Renal pelvis (tissue), 4 donors: ENCODE data around the gene MAP4K2. TPM values are rescaled to one million over a fixed set of nuclear protein-coding genes. Genes with fewer than 3 reads are reported as not detected.

ENCODE experiments used
- DNase-seq: peaks from one replicate; pipeline ENCODE4 v3.0.0-alpha.2; 2013
- polyA plus RNA-seq, 3 donors: library from polyadenylated mRNA; unstranded; fragments of 120-200 nt; gene quantifications; one replicate each; pipeline ENCODE4 v1.2.1, GENCODE V29; 2013; ENCODE audit not compliant: insufficient read length in 3 of 3

The MAP4K2 gene
- polyA plus RNA-seq, 3 donors = 20.4 to 27.6 (median 23.0) TPM

DNA sequence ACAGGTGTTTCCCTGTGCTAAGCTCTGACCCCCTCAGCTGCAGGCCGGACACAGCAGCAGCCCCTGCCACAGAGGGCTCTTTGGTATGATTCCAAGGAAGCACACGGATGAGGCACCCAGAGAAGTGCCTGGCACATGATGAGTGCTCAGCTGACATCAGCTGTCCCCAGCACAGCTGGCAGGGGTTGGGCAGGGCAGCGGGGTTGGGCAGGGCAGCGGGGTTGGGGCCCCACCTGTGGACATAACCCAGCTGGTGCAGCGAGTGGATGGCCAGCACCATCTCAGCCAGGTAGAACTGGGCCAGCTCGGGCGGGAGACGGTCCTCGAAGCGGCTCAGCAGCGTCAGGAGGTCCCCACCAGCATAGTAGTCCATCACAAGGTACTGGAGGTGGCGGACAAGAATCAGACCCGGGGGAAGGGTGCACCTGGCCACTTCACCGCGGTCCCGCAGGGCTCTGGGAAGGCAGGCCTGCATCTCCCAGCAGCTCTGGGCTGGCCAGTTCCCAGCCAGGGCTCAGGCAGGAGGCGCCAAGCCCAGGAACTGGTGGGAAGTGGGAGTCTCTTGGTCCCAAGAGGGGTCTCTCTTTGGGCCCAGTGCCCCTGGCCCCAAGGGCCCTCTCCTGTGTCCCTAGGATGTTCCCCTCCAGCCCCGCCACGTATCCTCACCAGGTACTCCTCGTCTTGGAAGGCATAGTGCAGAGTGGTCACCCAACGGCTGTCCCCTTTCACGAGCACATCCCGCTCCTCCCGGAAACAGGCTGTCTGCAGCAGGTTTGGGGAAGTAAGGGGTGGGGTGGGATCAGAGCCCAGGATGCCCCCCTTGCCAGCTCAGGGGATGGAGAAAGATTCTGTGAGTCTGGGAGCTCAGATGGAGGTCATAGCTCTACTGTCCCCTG is 37.1 kb upstream of the MAP4K2 start:
- DNase-seq = no peak

DNA sequence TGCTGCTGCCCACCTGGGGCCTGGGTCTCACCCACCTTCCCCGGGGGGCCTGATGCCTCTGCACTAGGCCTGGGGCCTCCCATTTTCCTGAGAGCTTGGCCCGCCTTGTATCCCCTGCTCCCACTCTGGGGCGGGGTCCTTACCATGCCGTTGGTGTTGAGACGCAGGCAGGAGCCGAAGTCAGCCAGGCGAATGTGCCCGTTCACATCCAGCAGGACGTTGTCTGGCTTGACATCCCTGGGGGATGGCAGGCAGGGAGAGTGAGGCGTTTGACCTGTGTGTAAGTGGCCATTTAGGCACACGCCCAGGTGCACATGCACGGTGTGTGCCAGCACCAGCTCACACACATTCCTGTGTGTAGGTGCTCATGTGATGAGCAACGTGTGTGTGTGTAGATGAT is 36.3 kb upstream of the MAP4K2 start:
- no peak for DNase-seq

DNA sequence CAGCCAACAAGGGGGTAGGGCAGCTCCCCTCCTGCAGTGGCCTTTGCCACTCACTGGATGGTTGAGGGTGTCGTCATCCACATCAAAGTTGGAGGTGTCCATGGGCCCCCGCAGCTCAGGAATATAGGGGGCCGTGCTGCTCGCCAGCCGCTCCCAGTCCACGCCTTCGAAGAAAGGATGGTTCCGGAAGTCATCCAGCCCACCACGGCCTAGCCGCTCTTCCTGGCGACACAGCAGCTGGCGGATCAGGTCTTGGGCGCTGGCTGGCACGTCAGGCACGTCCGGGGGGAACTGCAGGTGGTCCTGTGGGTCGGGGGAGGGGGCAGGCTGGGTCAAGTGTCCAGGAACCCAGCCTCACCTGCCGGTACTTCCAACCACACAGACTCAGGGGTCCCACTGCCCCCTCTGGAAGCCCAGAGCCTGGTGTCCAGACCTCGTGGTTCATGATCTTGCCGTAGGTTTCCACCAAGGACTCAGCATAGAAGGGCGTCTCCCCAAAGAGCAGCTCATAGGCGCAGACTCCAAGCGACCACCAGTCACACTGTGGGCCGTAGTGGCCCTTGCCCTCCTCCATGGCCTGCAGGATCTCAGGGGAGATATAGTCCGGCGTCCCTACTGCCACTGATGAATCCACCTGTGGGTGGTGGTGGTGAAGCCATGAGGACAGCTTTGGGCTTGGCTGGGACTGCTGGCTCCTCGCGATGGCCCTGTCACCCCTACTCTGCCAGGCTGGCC is 35.8 kb upstream of the MAP4K2 start:
- DNase-seq = no peak

DNA sequence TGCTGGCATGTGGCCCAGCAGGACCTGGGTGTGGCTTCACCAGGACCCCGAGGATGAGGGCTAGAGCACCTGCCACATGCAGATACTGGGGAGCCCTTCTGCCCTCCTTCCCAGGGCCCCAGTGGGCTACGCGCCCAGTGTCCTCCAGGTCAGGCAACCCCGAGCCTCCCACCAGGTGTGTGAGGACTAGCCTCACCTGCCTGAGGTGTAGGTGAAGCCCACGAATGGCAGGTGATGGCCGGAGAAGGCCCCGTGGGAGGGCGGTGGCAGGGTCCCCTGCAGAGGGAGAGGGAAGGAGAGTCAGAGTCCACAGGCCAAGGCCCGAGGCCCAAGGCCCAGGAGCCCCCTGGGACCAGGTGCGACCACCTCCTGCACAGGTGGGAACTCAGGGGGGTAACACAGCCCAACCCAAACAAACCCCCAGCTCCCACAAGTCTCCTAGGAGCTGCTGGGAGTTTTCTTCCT is 34.9 kb upstream of the MAP4K2 start:
- no peak for DNase-seq

DNA sequence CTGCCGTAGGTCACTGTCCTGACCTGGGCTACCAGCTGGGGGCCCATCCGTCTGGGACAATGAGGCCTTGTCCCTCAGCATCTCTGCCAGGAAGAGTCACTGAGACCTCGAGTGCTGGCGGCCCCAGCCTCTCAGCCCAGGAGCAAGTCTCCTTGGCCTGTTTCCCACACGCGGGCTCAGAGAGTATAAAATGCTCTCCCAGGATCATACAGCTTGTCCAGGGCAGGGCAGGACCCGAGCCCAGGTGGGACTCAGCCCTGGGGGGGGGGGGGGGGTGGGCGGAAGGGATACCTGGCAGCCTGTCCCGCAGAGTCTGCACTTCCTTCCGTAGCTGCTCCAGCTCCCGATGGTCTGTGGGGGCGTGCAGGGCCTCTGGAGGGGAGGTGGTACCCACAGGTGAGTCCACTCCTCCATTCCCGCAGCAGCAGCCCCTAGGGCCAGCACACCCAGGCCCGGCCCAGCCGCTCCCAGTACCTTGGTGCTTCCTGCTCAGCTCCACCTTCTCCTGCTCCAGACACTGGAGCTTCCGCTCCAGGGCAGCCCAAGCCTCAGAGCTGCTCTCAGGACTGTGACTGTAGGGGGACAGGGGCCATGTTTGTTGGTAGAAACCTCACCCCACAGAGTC is 33.5 kb upstream of the MAP4K2 start:
- DNase-seq = no peak

DNA sequence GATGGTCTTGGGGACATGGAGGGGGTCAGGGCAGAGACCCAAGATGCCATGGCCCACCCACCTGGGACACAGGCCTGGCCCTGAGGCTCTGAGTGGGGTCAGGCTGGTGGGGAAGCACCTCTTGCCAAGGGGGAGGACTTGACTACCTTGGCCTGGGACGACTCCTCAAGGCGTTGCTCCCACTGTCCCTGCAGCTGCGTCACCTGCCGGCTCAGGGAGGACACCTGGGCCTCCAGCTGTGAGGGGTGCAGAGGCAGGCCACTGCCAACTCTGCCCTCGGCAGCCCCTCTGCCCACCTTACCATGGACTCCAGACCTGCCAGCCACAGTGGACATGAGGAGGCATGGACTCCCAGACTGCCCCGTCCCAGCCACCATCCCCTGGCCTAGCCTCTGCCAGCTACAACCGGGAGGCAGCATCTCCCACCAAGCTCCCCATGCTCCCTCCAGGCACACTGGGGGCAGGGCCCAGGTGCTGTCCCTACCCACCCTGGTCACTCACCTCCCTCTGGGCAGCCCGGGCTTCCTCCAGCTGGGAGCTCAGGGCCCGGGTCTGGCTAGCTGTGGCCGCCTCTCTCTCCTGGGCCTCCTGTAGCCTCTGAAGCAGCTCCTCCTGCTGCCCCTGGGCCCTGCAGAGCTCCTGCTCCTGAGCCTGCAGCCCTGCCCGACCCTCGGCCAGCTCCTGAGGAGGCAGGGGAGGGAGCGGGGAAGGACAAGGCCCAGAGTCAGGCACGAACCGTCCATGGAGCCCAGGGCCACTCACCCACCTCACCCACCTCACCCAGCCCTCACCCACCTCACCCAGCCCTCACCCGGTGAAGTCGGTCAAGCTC is 32.8 kb upstream of the MAP4K2 start:
- no peak for DNase-seq

DNA sequence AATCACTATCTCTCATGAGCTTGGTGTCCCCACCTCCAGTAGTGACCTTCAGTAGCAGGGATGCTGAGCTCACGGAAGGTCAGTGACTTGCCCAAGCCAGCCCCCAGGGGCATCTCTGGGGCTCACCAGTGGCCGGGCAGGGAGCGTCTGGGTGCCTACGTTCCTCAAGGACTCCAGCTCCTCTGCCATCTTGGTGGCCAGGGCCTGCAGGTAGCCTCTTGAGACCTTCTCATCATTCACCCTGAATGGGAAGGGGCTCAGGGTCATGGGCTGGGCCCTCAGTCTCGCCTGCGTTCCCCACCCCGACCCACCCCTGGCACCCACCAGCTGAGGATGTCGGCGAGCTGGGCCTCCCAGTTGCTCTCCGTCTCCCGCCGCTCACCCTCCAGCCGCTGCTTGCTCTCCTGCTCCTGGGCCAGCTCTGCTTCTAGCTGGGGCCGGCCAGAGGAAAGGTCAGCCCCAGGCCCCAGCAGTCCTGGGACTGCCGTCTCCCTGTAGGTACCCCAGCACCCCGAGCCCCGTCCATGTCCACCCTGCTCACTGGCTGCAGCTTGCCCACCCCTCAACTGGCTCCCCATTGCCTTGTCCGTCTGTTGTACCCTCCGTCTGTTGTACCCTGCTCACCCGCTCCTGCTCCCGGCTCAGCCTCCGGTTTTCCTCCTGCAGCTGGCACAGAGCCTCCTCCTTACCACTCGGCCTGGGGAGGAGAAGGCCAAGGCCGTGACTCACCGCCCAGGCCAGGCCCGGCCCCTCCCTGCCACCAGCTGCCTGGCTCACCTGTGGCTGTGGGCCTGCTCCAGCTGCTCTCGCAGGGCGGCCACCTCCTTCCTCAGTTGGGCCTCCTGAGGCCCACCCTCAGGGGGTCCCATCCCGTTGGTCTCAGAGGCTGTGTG is 32.0 kb upstream of the MAP4K2 start:
- DNase-seq = no peak

DNA sequence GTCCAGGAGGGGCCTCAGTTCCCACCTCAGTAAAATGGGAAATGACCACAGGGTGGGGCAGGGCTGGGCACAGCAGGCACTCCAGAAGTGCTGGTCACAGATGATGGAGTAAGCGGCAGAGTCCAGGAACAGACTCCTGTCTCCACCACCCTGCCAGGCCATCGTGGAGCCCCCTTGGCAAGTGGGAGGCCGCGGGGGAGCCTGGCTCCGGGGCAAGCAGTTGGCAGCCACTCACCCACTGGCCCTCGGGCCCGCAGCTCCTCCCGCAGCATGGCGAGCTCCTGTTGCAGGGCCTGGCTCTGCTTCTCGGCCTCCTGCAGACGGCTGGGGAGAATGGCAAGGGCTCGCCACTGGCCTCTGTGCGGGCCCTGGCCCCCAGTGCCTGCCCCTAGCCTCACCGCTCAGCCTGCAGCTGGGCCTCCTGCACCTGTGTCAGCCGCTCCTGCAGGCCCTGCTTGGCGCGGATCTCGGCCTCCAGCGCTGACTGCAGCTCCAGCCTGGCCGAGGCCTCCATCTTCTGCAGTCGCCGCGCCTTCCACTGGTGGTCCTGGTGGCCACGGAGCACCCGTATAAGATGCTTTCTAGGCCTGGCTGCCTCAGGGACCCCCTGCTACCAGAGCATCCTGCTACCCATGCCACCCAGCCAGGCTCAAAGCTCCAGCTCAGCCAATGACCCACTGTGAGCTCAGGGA is 31.2 kb upstream of the MAP4K2 start:
- no peak for DNase-seq

DNA sequence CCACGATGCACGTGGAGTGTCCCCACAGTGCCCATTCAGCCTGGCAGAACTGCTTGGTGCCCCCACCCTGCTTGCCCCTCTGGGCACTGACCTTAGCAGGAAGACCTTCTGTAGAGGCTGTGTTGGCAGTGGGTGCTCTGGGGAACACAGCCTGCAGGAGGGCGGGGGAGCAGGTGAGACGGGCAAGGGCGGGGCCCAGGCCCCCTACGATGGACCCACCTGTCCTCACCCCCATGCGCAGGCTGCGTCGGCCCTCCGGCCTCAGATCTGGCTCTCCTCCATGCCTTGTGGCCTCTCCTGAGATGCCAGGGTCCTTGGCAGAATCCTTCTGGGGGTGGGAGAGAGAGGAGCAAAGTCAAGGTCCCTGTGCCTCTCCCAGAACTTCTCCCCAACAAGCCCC is 30.5 kb upstream of the MAP4K2 start:
- no peak for DNase-seq

DNA sequence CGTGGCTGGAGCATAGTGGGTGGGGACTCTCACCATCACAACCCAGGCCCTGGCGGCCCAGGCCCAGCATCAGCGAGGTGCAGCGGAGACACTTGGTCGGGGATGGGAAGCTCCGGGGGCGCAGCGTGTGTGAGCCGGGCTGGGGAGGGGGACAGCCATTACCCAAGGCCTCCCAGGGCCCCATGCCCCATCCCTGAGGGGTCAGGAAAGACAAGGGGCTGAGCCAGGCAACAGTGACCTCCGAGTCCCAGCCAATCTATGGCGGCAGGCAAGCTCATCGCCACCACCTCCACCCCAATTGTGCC is 30.1 kb upstream of the MAP4K2 start:
- DNase-seq = no peak

DNA sequence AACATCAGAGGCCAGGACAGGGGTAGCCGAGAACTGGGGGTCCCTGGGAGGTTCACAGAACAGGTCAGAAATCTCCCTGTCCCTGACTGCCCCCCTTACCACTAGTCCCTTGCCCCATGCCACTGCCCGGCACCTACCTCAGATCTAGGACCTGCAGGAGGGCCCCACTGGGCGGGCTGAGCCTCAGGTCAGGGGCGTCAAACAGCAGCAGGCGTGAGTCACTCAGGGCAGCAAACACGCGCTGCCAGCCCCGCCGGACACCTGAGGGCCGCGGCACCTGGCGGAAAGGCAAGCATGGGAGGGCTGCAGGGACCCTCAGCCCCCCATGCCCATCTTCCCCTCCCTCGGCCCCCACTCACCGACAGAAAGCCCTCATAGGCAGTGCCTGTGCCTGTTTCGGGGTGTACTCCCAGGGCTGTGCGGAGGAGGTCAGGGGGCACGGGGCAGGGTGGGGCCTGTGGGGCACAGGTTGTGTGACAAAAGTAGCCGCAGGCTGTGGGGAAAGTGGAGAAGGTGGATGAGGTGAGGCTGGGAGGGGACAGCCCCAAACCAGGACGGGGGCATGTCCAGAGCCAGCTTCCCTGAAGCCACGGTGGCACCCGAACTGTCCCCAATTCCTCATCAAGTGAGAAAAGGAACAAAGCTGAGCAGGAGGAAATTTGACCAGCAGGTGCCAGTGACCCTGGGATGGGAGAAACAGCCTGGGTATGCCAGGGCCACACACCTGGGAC is 29.6 kb upstream of the MAP4K2 start:
- no peak for DNase-seq

DNA sequence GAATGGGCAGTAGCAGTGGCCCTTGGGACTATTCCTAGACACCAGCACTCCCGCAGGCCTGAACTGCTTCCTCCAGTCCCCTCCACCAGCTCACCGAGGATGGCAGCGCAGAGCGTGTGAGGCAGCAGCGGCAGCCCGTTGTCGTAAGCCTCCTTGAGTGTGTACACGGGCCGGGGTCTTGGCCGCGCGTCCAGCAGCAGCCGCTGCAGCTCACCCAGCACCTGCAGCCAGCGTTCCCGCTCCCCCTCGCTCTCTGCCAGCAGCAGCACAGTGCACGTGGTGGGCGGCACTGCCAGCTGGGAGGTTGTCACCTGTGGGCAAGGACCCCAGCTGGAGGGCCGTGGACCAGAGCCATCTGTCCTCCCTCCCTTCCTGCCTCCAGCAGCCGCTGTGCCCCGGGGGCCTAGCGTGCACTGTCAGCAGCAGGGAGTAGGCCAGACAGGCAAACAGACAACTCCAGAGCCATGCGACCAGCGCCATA is 28.4 kb upstream of the MAP4K2 start:
- no peak for DNase-seq

DNA sequence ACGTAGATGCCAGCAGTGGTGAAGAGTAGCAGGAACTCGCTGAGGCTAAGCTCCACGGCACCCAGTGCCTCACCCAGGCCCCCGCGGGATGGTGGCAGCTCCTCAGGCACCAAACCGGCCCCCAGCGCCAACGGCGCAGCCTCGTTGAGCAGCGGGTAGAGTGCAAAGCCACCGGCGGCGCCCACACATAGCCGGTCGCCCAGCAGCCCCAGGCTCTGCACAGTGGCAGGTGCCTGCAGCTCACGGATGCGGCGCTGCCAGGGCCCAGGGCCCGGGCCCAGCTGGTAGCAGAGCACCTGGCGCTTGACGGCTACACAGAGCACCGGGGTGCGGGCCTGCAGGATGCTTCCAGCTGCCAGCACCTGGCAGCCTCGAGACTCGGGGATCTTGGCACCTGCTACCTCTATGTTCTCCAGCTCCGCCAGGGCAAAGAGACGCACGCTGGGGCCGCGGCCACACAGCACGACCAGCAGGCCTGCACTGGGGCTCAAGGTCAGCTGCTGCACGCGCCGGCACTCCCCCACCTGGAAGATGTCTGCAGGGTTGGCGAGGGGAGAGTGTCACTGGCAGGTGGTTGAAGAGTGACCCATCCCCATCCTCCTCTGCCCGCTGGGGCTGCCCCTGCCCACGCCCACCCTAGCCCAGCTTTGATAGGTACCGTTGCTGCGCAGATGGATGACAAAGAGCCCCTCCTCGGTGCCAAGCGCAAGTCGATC is 26.7 kb upstream of the MAP4K2 start:
- no peak for DNase-seq

DNA sequence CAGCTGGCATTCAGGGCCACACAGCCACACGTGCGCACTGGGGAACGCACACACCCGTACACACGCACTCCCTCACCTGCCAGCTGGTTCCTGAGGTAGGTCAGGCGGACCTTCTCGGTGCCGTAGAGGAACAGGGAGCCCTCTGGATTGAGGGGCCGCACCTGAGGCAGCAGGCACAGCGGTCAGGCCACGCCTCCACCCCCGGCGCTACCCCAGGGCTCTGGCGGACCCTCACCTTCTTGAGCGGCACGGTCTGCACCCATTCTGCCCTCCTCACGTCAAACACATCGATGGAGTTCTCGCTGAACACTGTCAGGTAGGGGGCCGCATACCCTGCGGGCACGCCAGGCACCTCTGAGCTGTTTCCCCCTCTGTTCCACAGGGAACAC is 24.4 kb upstream of the MAP4K2 start:
- DNase-seq = no peak

DNA sequence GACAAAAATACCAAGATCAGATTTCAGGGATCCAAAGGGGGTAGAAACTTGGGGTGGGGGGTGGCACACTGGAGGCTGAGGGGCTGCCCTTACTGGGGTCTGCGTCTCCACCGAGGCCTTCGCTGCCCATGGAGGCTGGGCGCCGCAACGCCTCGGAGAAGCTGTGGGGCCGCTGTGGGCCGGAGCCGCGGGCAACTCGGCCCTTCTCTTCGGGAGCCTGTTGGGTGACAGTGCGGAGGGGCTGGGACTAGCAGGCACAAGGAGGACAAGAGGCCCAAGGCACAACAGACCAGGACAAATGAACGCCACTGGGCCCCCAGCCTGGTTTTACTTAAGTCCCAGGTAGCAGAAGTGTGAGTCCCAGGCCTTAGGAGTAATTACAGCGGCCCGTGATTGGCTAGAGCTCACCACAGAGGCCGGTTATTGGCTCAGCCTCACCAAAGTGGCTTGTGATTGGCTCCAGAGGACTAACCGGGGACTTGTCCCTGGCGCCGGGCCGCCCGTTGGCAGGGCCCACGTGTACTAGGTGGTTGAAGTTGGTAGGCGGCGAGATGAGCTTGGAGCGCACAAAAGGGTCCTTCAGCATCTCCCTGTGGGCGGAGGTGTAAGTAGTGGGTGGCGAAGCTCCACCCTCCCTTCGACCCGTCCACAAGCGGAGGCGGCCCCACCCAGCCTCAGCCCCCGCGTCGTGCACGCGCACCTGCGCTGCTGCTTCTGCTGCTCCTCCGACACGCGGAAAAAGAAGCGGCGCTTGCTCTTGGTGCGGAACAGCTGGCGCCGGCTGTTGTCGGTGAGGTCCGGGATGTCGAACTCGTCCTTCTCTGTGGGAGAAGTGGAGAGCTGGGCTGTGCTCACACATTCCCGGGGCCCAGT is 23.8 kb upstream of the MAP4K2 start:
- DNase-seq = no peak

DNA sequence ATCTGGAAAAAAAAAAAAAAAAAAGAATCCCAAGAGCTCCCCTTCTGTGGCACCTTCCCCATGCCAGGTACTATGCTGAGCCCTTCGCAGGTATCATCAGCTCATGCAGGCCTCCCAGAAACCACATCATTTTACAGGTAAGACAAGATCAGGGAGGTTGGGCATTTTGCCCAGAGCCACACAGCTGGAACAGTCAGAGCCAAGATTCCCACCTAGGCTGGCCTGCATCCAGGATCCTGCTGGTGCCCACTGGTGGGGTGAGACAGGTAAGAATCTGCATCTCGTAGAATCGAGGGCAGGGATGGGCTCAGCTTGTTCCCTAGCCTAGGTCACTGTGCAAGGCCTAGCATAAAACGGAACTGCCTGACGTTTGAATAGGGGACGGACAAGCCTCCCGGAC is 23.0 kb upstream of the MAP4K2 start:
- DNase-seq = no peak

DNA sequence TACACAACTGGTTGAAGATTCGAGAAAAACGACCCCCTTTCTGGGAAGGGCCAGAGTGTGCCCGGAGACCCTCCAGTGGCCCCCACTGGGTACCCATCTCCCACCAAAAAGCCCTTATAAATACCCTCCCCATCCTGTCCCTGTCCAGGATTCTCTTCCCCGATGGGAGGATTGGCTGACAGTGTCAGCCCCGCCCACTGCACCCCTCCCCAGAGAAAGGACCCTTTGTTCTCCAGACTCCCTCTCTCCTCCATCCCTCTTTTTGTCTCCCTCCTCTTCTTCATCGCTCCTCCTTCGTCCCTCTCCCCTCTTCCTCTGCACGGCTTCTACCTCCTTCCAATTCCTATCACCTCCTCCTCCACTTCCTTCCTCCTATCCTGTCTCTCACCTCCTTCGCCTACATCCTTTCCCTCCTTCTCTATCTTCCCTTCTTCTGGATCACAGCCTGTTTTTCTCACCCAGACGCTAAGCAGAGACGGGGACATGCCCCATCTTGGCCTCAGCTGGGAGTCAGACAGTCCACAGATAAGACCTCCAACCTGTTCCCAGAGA is 20.6 kb upstream of the MAP4K2 start:
- DNase-seq = no peak
